Glomerular visceral epithelial cell (primary cell): ENCODE measurements around the gene CNGA4.
A peak's percentile ranks its signal among the peaks of the same experiment; 100 is the strongest.
"Not testable (repeated sequence)": the region's sequence is repeated elsewhere in the genome, so short reads cannot be mapped to it uniquely, and the experiment has no call there.

Source experiments
- DNase-seq: peaks from one replicate; pipeline ENCODE4 v3.0.0-alpha.2; 2016; ENCODE audit errors: extremely low spot score

The CNGA4 gene

GRCh38 chr11:6225024-6225423, 13.9 kb upstream of the CNGA4 start:
- no peak for DNase-seq

GRCh38 chr11:6225896-6226295, 13.0 kb upstream of the CNGA4 start:
- DNase-seq = no peak

GRCh38 chr11:6228520-6228919, 10.4 kb upstream of the CNGA4 start:
- DNase-seq = no peak

- DNase-seq = no peak
Measured at GRCh38 chr11:6229911-6230310, 9.0 kb upstream of the CNGA4 start.

- DNase-seq = no peak
Measured at GRCh38 chr11:6232899-6233298, 6.0 kb upstream of the CNGA4 start.

- DNase-seq = peak; percentile 6
Measured at GRCh38 chr11:6233984-6234386, 4.9 kb upstream of the CNGA4 start.

- peak; percentile 100 for DNase-seq
Measured at GRCh38 chr11:6234387-6235107, 4.3 kb upstream of the CNGA4 start, which contains the start of gene FHIP1B. TSS of gene FHIP1B (minus strand) at chr11:6234636. CDS start at chr11:6224516, 10,120 bp downstream.

GRCh38 chr11:6237266-6237665, 1.6 kb upstream of the CNGA4 start:
- DNase-seq = no peak

- DNase-seq = no peak
Measured at GRCh38 chr11:6237761-6238302, 1.1 kb upstream of the CNGA4 start.

GRCh38 chr11:6240139-6240538, 1.2 kb downstream of the CNGA4 start:
- DNase-seq = no peak

- DNase-seq = no peak
Measured at GRCh38 chr11:6240781-6241180, 1.9 kb downstream of the CNGA4 start.

GRCh38 chr11:6241316-6241715, 2.4 kb downstream of the CNGA4 start:
- no peak for DNase-seq

GRCh38 chr11:6245536-6245935, 6.6 kb downstream of the CNGA4 start:
- DNase-seq = no peak

- no peak for DNase-seq
Measured at GRCh38 chr11:6248248-6248647, 9.4 kb downstream of the CNGA4 start.

- DNase-seq = not testable (repeated sequence)
Measured at GRCh38 chr11:6248897-6249296, 10.0 kb downstream of the CNGA4 start.

- peak; percentile 58 for DNase-seq
Measured at GRCh38 chr11:6249770-6250555, 11.1 kb downstream of the CNGA4 start.

GRCh38 chr11:6251120-6251733, 12.3 kb downstream of the CNGA4 start:
- peak; percentile 60 for DNase-seq

- no peak for DNase-seq
Measured at GRCh38 chr11:6251990-6252473, 13.1 kb downstream of the CNGA4 start.

GRCh38 chr11:6253197-6253596, 14.3 kb downstream of the CNGA4 start:
- DNase-seq = no peak

GRCh38 chr11:6258141-6258540, 19.3 kb downstream of the CNGA4 start:
- DNase-seq = no peak

- DNase-seq = no peak
Measured at GRCh38 chr11:6258571-6259081, 19.7 kb downstream of the CNGA4 start.

- DNase-seq = no peak
Measured at GRCh38 chr11:6260207-6260726, 21.4 kb downstream of the CNGA4 start.
